Omental fat pad (tissue), 4 donors: ENCODE measurements around the gene FBLN2. TPM values are rescaled to one million over a fixed set of nuclear protein-coding genes. Genes with fewer than 3 reads are reported as not detected.

Experiments
- ATAC-seq: fragments of 150-250 bp; one replicate; pipeline ENCODE4 v1.9.1; 2016; ENCODE audit warnings: mild to moderate bottlenecking, moderate library complexity; ENCODE audit not compliant: low FRiP score
- DNase-seq: peaks from one replicate; pipeline ENCODE4 v3.0.0-alpha.2; 2019; ENCODE audit warnings: low spot score
- total RNA-seq, 4 donors: library from RNA; depleted of rRNA; stranded (reverse); fragments of >200 nt; gene quantifications; one replicate each; pipeline ENCODE4 v1.1.0, GENCODE V29; 2016
- TF ChIP-seq, protein P1 (sequence below), 3 donors: fragments of 450-650 bp; IDR thresholded peaks; one replicate each; pipeline ENCODE4 v1.5.1; 2016 to 2017; ENCODE audit warnings: antibody characterized with exemption in 3 of 3, mild to moderate bottlenecking in 3 of 3, moderate library complexity in 2 of 3

Gene FBLN2
- total RNA-seq, 4 donors from 2014 or later = 156 to 568 (median 187) TPM

DNA sequence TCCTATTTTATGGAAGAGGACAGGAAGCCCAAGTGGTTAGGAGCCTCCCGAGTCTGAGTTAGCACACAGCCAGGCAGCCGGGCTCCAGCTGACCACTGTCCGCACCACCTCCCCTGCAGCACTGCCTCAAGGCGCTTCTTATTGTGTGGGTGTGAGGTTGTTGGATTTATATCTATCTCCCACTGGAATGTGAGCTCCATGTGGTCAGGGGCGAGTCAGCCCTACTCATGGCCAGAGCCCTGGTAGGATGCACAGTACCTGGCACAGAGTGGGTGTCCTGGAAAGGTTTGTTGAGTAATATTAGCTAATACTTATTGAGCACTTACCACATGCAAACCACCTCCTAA lies 9.7 kb upstream of the FBLN2 start:
- DNase-seq (no peak), ATAC-seq (no peak)
- TF ChIP-seq, protein P1, sequence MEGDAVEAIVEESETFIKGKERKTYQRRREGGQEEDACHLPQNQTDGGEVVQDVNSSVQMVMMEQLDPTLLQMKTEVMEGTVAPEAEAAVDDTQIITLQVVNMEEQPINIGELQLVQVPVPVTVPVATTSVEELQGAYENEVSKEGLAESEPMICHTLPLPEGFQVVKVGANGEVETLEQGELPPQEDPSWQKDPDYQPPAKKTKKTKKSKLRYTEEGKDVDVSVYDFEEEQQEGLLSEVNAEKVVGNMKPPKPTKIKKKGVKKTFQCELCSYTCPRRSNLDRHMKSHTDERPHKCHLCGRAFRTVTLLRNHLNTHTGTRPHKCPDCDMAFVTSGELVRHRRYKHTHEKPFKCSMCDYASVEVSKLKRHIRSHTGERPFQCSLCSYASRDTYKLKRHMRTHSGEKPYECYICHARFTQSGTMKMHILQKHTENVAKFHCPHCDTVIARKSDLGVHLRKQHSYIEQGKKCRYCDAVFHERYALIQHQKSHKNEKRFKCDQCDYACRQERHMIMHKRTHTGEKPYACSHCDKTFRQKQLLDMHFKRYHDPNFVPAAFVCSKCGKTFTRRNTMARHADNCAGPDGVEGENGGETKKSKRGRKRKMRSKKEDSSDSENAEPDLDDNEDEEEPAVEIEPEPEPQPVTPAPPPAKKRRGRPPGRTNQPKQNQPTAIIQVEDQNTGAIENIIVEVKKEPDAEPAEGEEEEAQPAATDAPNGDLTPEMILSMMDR (IDR thresholded peaks at IDR 0.05) = no peak

DNA sequence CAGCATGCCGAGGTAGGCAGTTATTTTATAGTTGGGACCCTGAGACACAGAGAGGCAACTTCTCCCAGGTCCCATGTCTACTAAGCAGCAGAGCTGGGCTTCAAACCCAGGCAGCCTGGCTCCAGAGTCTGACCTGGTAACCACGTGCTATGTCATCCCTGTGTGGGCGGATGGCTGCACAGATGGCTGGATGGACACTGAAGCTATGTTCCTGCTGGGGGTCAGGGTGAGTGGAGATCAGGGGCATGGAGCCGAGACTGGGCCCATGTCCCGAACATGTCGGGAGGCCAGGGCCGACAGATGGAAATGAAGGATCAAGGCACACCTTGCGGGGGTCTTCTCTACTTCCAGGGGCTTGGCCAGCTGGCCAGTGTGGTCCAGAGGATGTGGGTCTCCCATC lies 9.3 kb upstream of the FBLN2 start:
- TF ChIP-seq, protein P1 (IDR thresholded peaks at IDR 0.05) = no peak
- no peak for DNase-seq
- no peak for ATAC-seq

DNA sequence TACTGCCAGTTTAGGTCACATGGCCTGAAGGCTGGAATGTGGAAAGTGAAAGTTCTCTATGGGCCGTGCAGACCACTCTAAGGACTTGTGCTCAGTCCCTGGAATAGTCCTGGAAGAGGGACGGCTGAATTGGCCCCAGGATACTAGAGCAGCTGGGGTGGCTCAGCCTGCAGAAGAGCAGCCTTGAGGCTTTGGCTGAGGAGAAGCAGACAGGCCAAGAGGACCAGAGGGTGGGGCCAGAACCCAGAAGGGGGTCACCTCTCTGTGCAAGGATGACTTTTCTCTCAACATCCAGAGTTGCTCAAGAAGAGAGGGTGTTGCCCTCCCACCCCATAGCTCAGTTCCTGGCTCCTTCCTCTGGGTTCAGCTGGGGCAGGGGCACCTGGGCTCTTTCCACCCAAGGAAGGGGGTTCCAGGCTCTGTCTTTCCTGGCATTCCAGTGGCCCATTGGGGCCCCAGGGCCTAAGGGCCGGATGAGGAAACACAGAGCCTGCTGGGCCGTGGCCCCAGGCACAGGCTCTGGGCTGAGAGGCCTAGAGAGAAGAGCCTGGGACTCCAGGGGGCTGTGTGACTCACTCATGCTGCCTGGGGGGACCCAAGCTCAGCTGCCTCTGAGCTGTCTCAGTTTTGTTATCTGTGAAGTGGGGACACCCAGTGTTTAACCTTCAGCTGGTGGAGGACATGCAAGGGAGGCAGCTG lies 8.5 kb upstream of the FBLN2 start:
- no peak for DNase-seq
- ATAC-seq = no peak
- TF ChIP-seq, protein P1 (IDR thresholded peaks at IDR 0.05) = no peak

DNA sequence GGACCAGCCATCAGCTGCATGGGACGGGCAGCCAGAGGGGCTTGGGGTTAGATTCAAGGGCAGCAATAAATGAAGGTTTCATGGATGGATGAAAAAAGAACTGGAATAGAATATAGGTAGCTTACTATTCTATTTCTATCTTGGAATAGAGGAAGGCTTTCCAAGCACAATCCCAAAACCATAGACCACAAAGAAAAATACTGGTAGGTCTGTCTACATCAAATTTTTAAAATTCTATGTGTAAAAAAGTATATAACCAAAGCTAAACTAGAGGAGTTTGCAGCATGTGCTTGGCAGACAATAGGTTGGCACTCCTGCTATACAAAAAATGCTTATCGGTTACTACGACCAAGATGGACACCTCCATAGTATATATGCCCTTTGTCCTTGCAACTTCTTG lies 7.2 kb upstream of the FBLN2 start:
- ATAC-seq (no peak), DNase-seq (no peak)

DNA sequence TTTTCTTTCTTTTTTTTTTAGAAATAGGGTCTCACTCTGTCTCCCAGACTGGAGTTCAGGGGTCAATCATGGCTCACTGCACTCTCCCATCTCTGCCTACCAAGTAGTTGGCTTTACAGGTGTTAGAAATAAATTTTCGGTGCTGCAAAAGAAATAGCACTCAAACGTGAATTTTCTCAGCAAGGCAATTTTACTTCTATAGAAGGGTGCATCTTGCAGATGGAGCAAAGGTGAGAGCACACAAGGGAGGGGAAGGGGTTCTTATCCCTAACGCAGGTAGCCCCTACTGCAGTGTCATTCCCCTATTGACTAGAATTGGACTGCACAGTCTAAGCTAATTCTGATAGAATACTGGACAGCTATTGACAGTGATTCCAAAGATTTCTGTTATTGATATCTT lies 6.8 kb upstream of the FBLN2 start:
- ATAC-seq = no peak
- DNase-seq = no peak
- TF ChIP-seq, protein P1 (IDR thresholded peaks at IDR 0.05) = no peak

More for the DNA sequence above, 7.2 kb upstream of the FBLN2 start:
- TF ChIP-seq, protein P1 (IDR thresholded peaks at IDR 0.05) = no peak

DNA sequence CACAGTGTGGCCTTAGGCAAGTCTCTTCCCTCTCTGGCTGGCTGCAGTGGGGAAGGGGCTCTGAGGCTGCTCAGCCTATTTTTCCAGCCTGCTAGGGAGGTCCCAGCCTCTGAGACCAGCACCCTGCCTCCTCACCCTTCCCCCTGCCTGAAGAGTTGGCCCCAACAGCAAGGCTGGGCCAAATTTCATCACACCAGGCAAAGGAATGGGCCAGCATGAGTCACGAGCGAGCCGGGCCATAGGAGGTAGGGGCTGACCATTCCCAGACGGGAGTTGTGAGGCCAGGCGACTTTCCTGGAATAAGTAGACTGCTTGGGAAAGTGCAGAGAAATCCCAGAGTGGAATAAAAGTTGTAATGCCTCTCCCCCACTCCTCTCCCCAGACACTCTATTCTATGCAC lies 5.7 kb upstream of the FBLN2 start:
- DNase-seq (peak; percentile 60), ATAC-seq (peak; percentile 82)
- TF ChIP-seq, protein P1 (IDR thresholded peaks at IDR 0.05) = no peak

GRCh38 chr3:13544293-13544831 lies 4.6 kb upstream of the FBLN2 start:
- TF ChIP-seq, protein P1 (IDR thresholded peaks at IDR 0.05) = no peak
- DNase-seq (no peak), ATAC-seq (peak; percentile 43)
